GM20431 (cell line): Measurements from ENCODE around the gene MACROH2A1.

Source experiments
- in situ Hi-C: fragments of 300-500 bp; cut with MseI, MboI; formaldehyde crosslinking; loops from one replicate; pipeline ENCODE4 v1.15.0; 2020; ENCODE audit warnings: low sequenced_read_pairs; ENCODE audit not compliant: unreplicated experiment

Gene MACROH2A1

DNA sequence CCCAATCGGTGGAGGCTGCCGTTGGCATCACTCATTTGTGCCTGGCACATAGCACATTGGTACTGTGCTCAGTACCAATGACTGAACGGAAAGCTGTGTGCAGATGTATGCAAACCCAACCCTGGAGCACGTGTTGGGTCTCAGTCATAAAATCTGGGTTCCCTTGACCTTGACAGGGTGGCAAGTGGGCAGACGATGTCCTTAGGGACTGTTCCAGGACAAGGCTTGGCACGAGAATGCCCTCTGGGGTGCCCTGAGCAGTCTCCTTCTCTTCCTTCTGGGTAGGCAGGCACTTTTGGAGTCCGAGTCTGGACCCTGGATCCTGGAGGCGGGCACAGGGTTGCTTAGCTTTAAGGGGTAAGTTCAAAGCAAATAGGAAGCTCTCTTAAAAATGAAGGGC lies 75.8 kb downstream of the MACROH2A1 start:
- in situ Hi-C loops = no loop called here

GRCh38 chr5:135322744-135323143 lies 76.3 kb downstream of the MACROH2A1 start:
- in situ Hi-C loops = no loop called here

- in situ Hi-C loops = no loop called here
Measured at GRCh38 chr5:135322271-135322670, 76.8 kb downstream of the MACROH2A1 start.

GRCh38 chr5:135320718-135321484 lies 78.1 kb downstream of the MACROH2A1 start:
- in situ Hi-C loops = no loop called here

DNA sequence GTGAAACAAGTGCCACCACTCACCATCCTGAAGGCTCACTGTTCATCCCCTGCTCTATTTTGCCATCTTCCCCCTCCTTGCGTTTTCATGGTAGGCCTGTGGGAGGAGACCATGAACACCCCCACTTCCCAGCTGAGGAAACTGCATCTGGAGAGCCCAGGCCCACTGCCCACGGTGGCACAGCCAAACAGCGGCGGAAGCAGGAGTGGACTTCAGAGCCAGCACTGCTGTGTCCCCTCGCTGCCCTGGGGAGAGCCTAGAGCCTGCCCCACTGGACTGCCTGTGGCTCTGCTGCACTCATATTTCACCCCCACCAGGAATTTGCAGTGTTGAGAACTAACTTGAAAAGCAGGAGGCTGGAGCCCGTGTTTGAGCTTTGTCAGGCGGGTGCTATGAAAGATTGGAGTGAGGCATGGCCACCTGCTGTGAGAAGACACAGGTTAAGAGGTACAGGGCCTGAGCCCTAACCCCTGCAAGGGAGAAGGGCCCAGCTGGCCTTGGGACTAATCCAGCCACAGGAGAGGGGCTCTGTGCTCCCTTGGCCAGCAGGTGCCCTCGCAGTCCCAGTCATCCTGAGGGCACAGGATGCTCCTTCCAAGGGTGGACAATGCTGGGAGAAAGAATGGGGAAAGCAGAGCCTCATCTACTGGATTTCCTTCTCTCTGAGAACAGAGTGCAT lies 79.0 kb downstream of the MACROH2A1 start:
- in situ Hi-C loops = no loop called here

- in situ Hi-C loops = no loop called here
Measured at GRCh38 chr5:135319458-135319857, 79.6 kb downstream of the MACROH2A1 start.

DNA sequence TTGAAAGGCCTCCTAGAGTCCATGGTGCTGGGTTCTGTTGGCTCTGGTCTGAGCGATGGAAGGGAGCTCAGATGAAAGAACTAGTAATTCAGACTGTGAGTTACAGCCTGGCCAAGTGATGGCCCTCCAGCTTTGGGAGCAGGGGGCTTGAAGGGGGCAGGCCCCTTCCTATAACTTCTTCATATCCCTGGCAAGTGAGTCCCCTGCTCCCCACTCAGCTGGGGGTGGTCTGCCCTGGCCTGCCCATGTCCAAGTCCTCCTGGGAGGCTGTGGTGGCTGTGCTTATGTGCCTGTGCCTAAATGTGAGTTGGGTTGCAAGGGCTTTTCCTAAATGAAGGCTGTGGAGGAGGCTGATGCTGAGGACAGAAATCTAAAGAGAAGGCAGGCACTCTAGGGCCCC lies 80.1 kb downstream of the MACROH2A1 start:
- in situ Hi-C loops = no loop called here

- in situ Hi-C loops = no loop called here
Measured at GRCh38 chr5:135318037-135318436, 81.0 kb downstream of the MACROH2A1 start.

DNA sequence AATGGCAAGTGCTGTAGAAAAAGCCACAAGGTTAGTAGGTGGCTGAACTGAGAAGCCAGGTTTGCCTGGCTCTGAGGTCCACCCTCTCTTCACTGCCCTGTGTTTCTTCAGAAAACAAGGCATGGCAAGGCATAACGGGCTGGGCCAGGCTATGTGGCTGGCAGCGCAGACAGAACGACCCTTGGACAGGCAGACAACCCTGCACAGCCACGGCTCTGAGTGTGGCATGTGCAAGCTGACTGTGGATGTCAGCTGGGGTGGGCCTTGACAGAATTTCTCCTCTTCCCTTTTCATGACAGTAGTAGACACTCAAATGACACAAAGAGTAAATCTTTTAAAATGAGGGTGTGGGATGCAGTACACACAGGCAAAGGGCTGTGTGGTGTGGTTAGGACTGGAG lies 81.7 kb downstream of the MACROH2A1 start:
- in situ Hi-C loops = no loop called here

GRCh38 chr5:135315386-135315785 lies 83.6 kb downstream of the MACROH2A1 start:
- in situ Hi-C loops = no loop called here

DNA sequence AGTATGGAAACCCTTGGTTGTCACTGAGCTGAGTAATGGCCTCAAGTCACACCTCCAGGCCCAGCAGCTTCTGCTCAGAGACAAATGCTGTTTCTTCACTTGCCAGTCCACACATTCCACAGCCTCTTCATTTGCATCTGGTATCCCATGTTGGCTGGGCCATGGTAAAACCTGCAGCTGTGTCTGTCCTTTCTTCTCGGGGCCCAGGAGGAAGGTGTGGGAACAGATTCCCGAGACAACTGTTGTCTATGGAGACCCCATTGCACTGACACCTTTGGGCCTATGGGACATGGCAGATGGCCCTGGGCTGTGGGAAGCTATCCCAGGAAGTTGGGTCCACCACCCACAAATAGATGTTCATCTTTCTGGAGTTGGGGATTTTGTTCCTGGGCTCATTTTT lies 85.1 kb downstream of the MACROH2A1 start:
- in situ Hi-C loops = no loop called here

GRCh38 chr5:135313405-135313804 lies 85.6 kb downstream of the MACROH2A1 start:
- in situ Hi-C loops = no loop called here

GRCh38 chr5:135312255-135312935 lies 86.6 kb downstream of the MACROH2A1 start:
- in situ Hi-C loops = no loop called here

- in situ Hi-C loops = no loop called here
Measured at GRCh38 chr5:135310328-135310989, 88.6 kb downstream of the MACROH2A1 start.

DNA sequence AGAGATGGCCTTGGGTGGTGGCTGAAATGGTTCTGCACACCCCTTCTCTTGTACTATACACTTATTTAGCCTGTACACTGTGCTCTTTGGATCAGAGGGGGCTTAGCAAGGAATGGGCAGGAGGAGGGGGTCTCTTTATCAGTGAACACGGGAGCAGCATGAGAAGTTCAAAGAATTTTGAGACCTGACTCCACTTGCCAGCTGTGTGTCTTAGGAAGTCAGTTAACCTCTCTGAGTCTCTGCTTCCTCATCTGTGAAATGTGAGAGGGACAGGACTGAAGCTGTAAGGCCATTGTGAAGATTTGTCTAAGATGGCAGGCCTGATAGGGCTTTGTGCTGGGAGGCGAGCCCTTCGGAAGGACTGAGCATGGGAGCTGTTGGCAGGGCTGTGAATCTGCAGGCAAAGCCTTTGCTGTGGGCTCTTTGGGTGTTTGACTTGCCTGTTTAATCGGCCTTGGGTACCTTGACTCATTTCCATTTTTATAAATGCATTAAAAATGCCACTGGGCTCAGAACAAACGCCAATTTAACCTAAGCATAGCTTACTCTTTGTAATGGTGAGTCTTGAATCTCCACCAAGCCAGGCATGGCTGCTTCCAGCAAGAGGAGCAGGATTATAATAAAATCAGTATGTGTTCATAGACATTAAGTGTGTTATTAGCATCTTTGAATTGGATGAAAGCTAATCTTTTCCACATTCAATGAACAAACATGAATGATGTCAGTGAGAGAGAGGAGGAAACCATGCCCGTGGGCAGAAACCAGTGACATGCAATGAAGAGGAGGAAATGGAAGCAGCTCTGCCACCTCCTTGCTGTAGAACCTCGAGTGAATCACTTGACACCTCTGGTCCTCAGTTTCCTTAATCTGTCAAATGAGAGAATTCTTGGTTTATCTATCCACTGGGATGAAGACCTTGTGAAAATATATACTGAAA lies 89.4 kb downstream of the MACROH2A1 start:
- in situ Hi-C loops = no loop called here

DNA sequence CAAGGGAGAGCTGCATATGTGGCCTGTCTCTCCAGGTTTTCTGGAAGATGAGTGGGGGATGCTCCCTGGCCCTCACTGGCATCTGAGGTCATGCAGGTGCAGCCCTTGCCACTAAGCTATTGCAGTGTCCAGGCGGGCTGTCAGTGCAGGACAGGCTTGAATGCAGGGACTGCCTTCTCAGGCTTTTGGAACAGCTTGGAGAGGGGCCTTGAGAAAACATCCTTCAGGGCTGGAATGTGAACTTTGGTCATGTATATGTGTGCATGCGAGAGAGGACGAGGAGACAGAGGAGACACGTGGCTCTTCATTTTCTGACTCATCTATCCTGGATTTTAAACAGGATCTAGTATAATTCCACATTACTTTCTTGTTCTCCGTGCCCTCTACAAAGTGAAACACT lies 90.3 kb downstream of the MACROH2A1 start:
- in situ Hi-C loops = no loop called here

DNA sequence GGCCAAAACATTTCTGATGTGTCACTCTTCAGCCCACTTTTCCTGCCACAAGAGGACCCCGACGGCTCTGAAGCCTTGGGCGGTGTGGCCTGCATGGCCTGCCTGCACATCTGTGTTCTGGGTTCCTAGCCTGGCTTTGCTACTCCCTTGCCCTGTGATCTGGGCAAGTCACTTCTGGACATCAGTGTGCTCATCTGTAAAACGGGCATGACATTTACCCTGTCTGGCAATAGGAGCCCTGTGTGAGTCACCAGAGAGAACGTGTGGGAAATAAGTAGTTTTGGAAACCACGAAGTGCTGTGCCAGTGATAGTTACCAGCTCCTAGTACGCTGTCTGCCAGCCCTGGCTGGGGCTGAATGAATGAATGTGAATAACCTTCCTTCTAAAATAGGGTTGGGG lies 90.8 kb downstream of the MACROH2A1 start:
- in situ Hi-C loops = no loop called here

- in situ Hi-C loops = no loop called here
Measured at GRCh38 chr5:135307143-135307903, 91.7 kb downstream of the MACROH2A1 start.

GRCh38 chr5:135306557-135306956 lies 92.5 kb downstream of the MACROH2A1 start:
- in situ Hi-C loops = no loop called here
